RWPE1 (cell line): ENCODE data around the gene COL20A1.

Experiments
- CTCF ChIA-PET: fragments of 350-600 bp; sonication (Branson Sonifier 250); formaldehyde crosslinking; extraction: SDS; loops from one replicate; lab custom pipeline; 2021; lab: Yijun Ruan, JAX
- POLR2A ChIA-PET: fragments of 400-600 bp; formaldehyde crosslinking; extraction: SDS; loops from one replicate; lab custom pipeline; 2020; ENCODE audit warnings: antibody characterized with exemption; ENCODE audit not compliant: low non-redundant PET; lab: Yijun Ruan, JAX
- DNase-seq: peaks from one replicate; pipeline ENCODE4 v3.0.0; 2012; ENCODE audit warnings: low spot score
- H3K27ac ChIP-seq: fragments of 450-650 bp; 2 replicates; pipeline ENCODE4 v1.5.1; 2017
- CTCF ChIP-seq: fragments of 450-650 bp; conservative IDR thresholded peaks from 2 replicates; pipeline ENCODE4 v1.5.1; 2017; ENCODE audit warnings: low read depth, mild to moderate bottlenecking

The COL20A1 gene

GRCh38 chr20:63306673-63307537 lies 13.9 kb downstream of the COL20A1 start:
- no peak overlapping the region for H3K27ac ChIP-seq
- POLR2A ChIA-PET, result no interaction called here
- CTCF ChIA-PET, result interaction anchor here (0.8 to 6.1 kb wide), 4 partner anchors 16 to 85 kb away, joined by 3 to 178 read pairs (median 4); no protein-coding TSS in a partner anchor
- DNase-seq, result no peak
- TF ChIP-seq CTCF, result no peak

- CTCF ChIA-PET, result interaction anchor here (0.6 to 6.1 kb wide), 10 partner anchors 8 to 90 kb away, joined by 3 to 178 read pairs (median 11); no protein-coding TSS in a partner anchor
- DNase-seq, result no peak
- no peak overlapping the region for H3K27ac ChIP-seq
- TF ChIP-seq CTCF, result no peak
- POLR2A ChIA-PET, result no interaction called here
These were observed 14.7 kb downstream of the COL20A1 start for GRCh38 chr20:63307538-63308217.

GRCh38 chr20:63308218-63308911 lies 15.4 kb downstream of the COL20A1 start:
- CTCF ChIA-PET, result interaction anchor here (0.6 to 6.1 kb wide), 18 partner anchors 9 to 188 kb away, joined by 3 to 178 read pairs (median 6); no protein-coding TSS in a partner anchor
- DNase-seq, result no peak
- no peak overlapping the region for H3K27ac ChIP-seq
- TF ChIP-seq CTCF, result no peak
- POLR2A ChIA-PET, result no interaction called here

- DNase-seq, result peak; percentile 78
- ChIA-PET POLR2A (no interaction called here), CTCF (interaction anchor here (0.5 to 6.1 kb wide), 61 partner anchors 9 to 606 kb away, joined by 3 to 178 read pairs (median 4); partner anchors contain the start of gene PPDPF)
- peak; percentile 97 for TF ChIP-seq CTCF
- H3K27ac ChIP-seq, result no peak overlapping the region
These were observed 16.5 kb downstream of the COL20A1 start for GRCh38 chr20:63309261-63310071.

GRCh38 chr20:63310265-63310991 lies 17.4 kb downstream of the COL20A1 start:
- H3K27ac ChIP-seq, result no peak overlapping the region
- no peak for TF ChIP-seq CTCF
- CTCF ChIA-PET, result interaction anchor here (0.6 to 6.1 kb wide), 32 partner anchors 8 to 415 kb away, joined by 3 to 178 read pairs (median 5); partner anchors contain the start of gene PPDPF
- POLR2A ChIA-PET, result no interaction called here
- no peak for DNase-seq
